ENCODE measurements around the gene FANCL.
"Not testable (repeated sequence)": the region's sequence is repeated elsewhere in the genome, so short reads cannot be mapped to it uniquely, and the experiment has no call there.

GRCh38 chr2:58177187-58177586 lies 63.9 kb downstream of the FANCL start:
- TF ChIP-seq POLR2A, SPI1, TAF1, POLR2AphosphoS5 (IDR thresholded peaks at IDR 0.05; ENCODE audit: low read depth, low read length): not testable (repeated sequence)

Data from GM12891 (cell line).